ENCODE results near the gene TOMT.

GRCh38 chr11:72061739-72062396, 43.9 kb upstream of the TOMT start:
- no peak for TF ChIP-seq CTCF (IDR thresholded peaks at IDR 0.05; ENCODE audit: low read depth, low read length)
- no peak for TF ChIP-seq EZH2phosphoT487 (IDR thresholded peaks at IDR 0.05; ENCODE audit: low read depth)

Measured in OCI-LY3 (cell line).